Nucleus accumbens (tissue), 56 donors: ENCODE measurements around the gene PTMA.
"Not testable (repeated sequence)": the region's sequence is repeated elsewhere in the genome, so short reads cannot be mapped to it uniquely, and the experiment has no call there.

ENCODE experiments used
- DNase-seq, 56 donors: peaks; one replicate each; lab custom pipeline; 2025; lab: John Stamatoyannopoulos, UW

The PTMA gene

DNA sequence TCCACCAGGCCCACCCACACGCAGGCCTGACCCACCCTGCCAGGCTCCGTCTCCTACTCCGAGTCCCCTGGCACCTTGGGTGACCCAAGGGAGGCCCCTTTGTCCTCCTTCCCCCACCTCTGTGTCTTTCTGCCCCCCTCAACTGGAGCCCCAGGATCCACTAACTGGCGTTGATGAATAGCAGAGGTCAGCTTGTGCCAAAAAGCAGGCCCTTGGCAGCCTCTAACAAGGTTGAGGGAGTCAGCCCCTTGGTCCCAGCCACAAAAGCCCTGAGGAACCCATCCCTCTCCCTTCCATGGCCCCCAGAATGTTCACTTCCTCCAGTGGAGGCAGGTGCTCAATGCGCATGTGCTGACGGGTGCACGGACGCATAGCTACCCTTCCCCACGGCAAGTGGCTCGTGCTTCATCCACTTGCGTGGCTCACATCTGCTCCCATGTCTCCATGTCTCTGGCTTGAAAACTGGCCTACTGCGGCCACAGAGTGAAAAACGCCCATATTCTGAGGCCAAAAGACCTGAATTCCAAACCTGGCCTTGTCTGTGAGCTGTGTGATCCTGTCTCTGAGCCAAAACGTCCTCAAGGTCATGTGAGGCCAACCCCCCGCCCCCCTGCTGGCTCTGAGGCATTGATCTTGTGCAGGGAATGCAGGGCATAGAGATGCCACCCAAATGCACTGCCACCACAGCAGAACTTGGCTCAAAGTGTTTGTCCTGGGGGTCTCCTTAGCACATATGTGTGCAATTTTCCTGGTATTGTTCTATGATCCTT lies 19.0 kb upstream of the PTMA start:
- no peak for DNase-seq

DNA sequence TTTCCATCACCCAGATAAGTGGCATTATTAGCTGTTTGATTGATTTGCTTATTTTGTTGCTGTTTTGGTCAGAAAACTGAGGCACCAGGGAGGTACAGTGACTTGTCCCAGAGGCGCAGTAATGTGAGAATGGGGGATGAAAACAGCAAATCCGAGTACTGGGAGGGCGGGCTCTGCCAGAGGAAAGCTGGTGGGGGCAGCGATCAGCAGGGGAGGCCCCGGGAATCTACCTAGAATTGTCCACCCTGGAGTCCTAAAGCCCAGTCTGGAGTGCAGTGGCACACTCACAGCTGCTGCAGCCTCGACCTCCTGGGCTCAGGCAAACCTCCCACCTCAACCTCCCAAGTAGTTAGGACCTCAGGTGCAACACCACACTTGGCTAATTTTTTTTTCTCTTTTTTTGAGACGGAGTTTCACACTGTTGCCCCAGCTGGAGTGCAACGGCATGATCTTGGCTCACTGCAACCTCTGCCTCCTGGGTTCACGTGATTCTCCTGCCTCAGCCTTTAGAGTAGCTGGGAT lies 17.0 kb upstream of the PTMA start:
- no peak for DNase-seq

GRCh38 chr2:231692847-231693246 lies 15.5 kb upstream of the PTMA start:
- no peak for DNase-seq

- DNase-seq: no peak
These were observed 14.4 kb upstream of the PTMA start for GRCh38 chr2:231693956-231694355.

- DNase-seq: no peak
These were observed 12.3 kb upstream of the PTMA start for GRCh38 chr2:231696004-231696367.

GRCh38 chr2:231699006-231699405 lies 9.3 kb upstream of the PTMA start:
- peak in 4 of 56 donors; percentile 16 to 38 (median 22) for DNase-seq

GRCh38 chr2:231701456-231702373 lies 6.6 kb upstream of the PTMA start:
- DNase-seq: peak in 26 of 56 donors; percentile 11 to 74 (median 41)

DNA sequence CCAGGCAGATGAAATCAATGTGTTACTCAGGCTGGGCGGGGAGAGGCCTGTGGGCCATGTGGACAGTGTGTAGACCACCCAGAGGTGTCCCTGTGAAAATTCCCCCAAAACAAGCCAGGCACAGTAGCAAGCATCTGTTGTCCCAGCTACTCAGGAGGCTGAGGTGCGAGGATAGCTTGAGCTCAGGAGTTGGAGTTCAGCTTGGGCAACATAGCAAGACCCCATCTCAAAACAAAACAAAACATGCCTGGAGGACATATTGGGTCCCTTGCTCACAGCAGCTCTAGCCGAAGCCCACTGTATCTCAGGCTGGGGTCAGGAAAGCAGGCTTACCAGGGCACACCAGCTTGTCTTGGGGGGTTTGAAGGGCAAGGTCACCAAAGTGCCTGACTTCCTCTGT lies 4.3 kb upstream of the PTMA start:
- no peak for DNase-seq

DNA sequence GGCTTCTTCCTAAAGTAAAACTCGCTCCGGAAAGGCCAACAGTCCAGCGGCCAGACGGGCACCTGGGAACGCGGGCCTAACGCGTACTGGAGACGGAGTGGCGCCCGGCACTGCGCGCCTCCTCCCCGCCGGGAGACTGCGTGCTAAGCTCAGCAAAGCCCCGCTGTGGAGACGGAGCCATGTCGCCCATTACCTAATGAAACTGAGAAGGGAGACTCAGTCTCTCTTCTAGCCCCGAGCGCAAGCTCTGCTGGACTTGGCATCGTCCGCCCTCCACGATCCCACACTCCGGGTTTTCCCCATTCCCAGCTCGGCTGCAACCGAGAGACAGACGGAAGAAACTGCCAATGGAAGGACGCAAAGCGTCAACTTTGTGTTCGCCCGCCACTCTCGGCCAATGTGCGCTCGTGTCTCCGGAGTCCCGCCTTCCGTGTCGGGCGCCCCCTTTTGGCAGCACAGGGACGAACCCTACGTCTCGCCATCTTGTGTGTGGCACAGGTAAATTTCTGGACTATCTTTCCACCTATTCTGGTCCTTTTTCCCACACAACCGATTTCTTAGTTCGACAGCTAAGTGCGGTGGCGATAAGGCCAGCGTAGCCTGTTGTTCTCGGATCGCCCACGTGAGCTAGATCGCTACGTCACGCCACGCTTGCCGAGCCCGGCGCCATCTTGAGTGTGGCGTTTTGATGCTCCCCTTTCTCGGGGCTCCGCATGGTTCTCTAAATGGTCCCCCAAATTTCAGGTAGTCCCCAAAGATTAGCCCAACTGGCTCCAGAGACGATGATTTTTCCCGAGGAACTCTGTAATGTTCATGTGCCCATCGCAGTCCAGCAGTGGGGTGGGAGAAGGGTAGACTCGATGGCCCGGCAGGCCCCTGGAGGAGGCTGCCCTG lies 1.3 kb upstream of the PTMA start:
- peak; percentile 89 to 99 (median 97) for DNase-seq

DNA sequence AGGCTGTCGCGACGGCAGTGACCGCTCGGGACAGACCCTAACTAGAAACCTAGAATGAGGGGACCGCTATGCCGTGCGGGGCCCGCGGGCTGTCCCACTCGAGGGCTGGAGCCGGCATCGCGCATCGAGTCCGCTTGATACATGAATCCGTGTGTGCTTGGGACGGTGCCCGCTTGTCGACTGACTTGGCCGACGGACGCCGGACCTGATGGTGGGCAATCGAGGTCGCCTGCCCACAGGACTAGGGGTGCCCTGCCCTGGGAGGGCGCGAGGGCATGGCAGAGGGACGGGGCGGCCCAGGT lies 749 bp upstream of the PTMA start:
- DNase-seq: peak in 5 of 56 donors; percentile 60 to 92 (median 91)

GRCh38 chr2:231708773-231709635 lies 679 bp downstream of the PTMA start:
- DNase-seq: peak in 17 of 56 donors; percentile 14 to 63 (median 47)

DNA sequence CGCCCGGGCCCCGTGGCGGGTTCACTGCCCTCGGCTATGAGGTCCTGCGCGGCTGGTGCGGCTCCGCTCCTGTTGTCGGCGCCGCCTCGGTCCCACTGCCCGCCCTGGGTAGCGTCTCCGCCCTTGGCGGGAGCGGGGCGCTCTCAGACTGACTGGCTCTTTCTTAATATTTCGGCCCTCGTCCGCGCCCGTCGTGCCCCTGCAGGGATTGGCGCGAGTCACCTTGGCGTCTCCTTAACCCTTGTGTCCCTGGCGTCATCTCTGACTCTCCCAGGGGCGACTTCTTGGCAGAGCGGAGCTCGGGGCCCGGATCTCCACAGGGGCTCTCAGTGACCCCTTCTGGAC lies 1.3 kb downstream of the PTMA start:
- DNase-seq: peak in 23 of 56 donors; percentile 19 to 72 (median 56)

DNA sequence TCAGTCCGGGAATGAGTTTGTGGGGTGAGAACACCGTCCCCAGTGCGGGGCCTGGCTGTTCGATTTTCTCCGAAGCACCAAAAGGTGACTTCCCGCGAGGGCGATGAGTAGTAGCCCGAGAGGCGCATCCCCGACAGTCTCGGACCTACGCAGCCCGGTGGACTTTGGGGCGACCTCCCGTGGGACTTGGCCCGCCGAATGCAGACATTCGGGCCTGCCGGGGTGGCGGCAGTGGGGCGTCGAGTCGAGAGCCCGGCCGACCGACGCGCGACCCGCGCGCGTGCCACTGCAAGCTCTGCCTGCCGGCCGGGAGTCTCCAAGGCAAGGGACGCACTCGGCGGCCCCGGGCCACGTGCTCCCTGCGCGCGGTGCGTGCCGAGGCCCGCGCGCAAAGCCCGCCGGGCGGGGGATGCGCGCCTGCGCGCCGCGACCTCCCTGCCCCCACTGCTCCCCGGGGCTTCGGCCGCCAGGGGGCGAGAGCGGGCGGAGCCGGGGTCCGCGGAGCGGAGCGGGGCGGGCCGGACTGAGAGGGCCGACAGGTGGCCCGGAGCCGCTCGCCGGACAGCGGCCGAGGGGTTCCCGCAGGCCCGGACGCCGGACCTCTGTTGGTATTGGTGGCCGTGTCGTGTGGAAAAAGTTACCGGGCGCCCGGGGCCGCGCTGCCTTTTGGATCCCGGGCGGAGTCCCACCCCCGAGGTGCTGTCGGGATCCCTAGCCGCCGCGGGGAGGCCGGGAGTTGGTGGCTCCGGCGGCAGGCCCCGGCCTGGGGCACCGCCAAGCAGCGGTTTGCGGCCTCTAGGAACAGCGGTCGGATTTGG lies 1.9 kb downstream of the PTMA start:
- DNase-seq: peak in 52 of 56 donors; percentile 33 to 89 (median 76)

GRCh38 chr2:231710799-231711676 lies 2.7 kb downstream of the PTMA start:
- DNase-seq: peak in 7 of 56 donors; percentile 4 to 57 (median 35)

- no peak for DNase-seq
These were observed 3.5 kb downstream of the PTMA start for GRCh38 chr2:231711677-231712450.

- not testable (repeated sequence) for DNase-seq
These were observed 4.2 kb downstream of the PTMA start for GRCh38 chr2:231712451-231713021.

GRCh38 chr2:231713406-231713729 lies 5.0 kb downstream of the PTMA start:
- not testable (repeated sequence) for DNase-seq
